Measurements from ENCODE around the gene TSPEAR. TPM values are rescaled to one million over a fixed set of nuclear protein-coding genes. Genes with fewer than 3 reads are reported as not detected.

The TSPEAR gene
- total RNA-seq, 1 donor from 2014 or later, result 0.34 TPM

- TF ChIP-seq, protein P1, sequence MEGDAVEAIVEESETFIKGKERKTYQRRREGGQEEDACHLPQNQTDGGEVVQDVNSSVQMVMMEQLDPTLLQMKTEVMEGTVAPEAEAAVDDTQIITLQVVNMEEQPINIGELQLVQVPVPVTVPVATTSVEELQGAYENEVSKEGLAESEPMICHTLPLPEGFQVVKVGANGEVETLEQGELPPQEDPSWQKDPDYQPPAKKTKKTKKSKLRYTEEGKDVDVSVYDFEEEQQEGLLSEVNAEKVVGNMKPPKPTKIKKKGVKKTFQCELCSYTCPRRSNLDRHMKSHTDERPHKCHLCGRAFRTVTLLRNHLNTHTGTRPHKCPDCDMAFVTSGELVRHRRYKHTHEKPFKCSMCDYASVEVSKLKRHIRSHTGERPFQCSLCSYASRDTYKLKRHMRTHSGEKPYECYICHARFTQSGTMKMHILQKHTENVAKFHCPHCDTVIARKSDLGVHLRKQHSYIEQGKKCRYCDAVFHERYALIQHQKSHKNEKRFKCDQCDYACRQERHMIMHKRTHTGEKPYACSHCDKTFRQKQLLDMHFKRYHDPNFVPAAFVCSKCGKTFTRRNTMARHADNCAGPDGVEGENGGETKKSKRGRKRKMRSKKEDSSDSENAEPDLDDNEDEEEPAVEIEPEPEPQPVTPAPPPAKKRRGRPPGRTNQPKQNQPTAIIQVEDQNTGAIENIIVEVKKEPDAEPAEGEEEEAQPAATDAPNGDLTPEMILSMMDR (conservative IDR thresholded peaks at IDR 0.05), result no peak
- Mint-ChIP-seq H3K27ac (no peak overlapping the region), H3K36me3 (no peaks in the 10 kb centered on the region), H3K27me3 (peaks cover 30% of the 10 kb centered on the region), H3K4me3 (no peak overlapping the region), H3K9me3 (no peaks in the 10 kb centered on the region), H3K4me1 (ENCODE audit: unreplicated experiment) (no peaks in the 10 kb centered on the region)
- DNase-seq (ENCODE audit: extremely low spot score, unreplicated experiment), result peak; percentile 55
Measured at GRCh38 chr21:44729336-44730027, 18.1 kb upstream of the TSPEAR start.

GRCh38 chr21:44728716-44729115 lies 17.3 kb upstream of the TSPEAR start:
- Mint-ChIP-seq H3K9me3 (no peaks in the 10 kb centered on the region), H3K27ac (no peak overlapping the region), H3K4me3 (no peak overlapping the region), H3K27me3 (peaks cover 34% of the 10 kb centered on the region), H3K36me3 (no peaks in the 10 kb centered on the region), H3K4me1 (ENCODE audit: unreplicated experiment) (no peaks in the 10 kb centered on the region)
- TF ChIP-seq, protein P1 (conservative IDR thresholded peaks at IDR 0.05), result no peak
- DNase-seq (ENCODE audit: extremely low spot score, unreplicated experiment), result peak; percentile 32

DNA sequence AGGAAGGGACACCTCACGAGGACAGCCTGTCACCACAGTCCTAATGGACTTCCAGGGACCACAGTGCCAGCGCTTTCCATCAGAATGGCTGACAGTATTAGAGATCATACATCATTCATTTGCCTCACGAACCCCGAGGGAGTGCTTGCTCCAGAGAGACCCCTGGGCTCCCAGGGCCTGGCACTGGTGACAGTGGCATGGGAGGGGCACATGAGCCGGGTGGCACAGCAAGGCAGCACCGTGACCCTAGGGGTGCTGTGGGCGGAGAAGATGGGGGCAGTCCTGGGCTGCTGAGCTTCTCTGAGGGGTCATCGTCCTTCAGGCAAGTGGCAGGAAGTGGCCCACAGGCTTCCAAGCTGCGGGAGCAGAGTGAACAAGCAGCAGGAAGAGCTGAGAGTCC lies 16.4 kb upstream of the TSPEAR start:
- Mint-ChIP-seq H3K27me3 (peaks cover 36% of the 10 kb centered on the region), H3K27ac (no peak overlapping the region)

GRCh38 chr21:44727321-44727720 lies 15.9 kb upstream of the TSPEAR start:
- Mint-ChIP-seq H3K9me3 (no peaks in the 10 kb centered on the region), H3K4me1 (ENCODE audit: unreplicated experiment) (peaks cover 10% of the 10 kb centered on the region), H3K4me3 (no peak overlapping the region), H3K27me3 (peaks cover 39% of the 10 kb centered on the region), H3K36me3 (no peaks in the 10 kb centered on the region), H3K27ac (no peak overlapping the region)
- TF ChIP-seq, protein P1 (conservative IDR thresholded peaks at IDR 0.05), result no peak
- DNase-seq (ENCODE audit: extremely low spot score, unreplicated experiment), result peak; percentile 60

More for the DNA sequence above, 16.4 kb upstream of the TSPEAR start:
- Mint-ChIP-seq H3K36me3 (no peaks in the 10 kb centered on the region), H3K4me1 (ENCODE audit: unreplicated experiment) (peaks cover 6% of the 10 kb centered on the region), H3K4me3 (no peak overlapping the region), H3K9me3 (no peaks in the 10 kb centered on the region)
- TF ChIP-seq, protein P1 (conservative IDR thresholded peaks at IDR 0.05), result no peak
- DNase-seq (ENCODE audit: extremely low spot score, unreplicated experiment), result peak; percentile 67

DNA sequence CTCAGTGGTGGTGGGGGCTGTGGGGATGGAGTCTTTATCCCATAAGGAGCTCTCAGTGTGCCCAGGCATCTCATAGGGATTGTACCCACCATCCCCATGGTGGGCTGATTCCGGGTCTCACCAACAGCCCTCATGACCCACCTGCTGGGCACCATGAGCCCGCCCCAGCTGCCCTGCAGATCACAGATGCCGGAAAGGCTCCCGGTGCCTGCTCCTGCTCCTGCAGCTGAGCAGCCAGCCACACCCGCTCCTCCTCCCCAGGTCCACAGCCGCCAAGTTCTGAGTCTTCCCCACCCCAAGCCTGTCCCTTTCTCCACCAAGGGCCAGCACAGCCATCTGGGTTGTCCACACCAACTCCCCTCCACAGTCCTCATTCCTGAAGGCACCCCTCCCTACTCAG lies 15.5 kb upstream of the TSPEAR start:
- Mint-ChIP-seq H3K27me3 (peaks cover 36% of the 10 kb centered on the region), H3K9me3 (no peaks in the 10 kb centered on the region), H3K4me3 (no peak overlapping the region), H3K27ac (no peak overlapping the region), H3K4me1 (ENCODE audit: unreplicated experiment) (peaks cover 10% of the 10 kb centered on the region), H3K36me3 (no peaks in the 10 kb centered on the region)
- DNase-seq (ENCODE audit: extremely low spot score, unreplicated experiment), result peak; percentile 56
- TF ChIP-seq, protein P1 (conservative IDR thresholded peaks at IDR 0.05), result no peak

All from type B pancreatic cell (in vitro differentiated cells).